ENCODE results near the gene TUBA1C.

GRCh38 chr12:49219417-49220026, 45.4 kb upstream of the TUBA1C start:
- no peak for TF ChIP-seq TAF1 (IDR thresholded peaks at IDR 0.05; ENCODE audit: control insufficient read depth, extremely low read depth, insufficient read depth, low read length, severe bottlenecking)
- TF ChIP-seq IRF1 (CRISPR knock-in tag; IDR thresholded peaks at IDR 0.05; ENCODE audit: borderline replicate concordance): no peak
- TF ChIP-seq JUNB (CRISPR knock-in tag; conservative IDR thresholded peaks at IDR 0.05): no peak
- no peak for TF ChIP-seq EP300 (IDR thresholded peaks at IDR 0.05; ENCODE audit: low read length)
- TF ChIP-seq CTCF (IDR thresholded peaks at IDR 0.05 in 2 of 3, conservative IDR thresholded peaks at IDR 0.05 in 1 of 3; ENCODE audit: insufficient read depth in 2 of 3, low read depth in 1 of 3, low read length in 3 of 3): no peak
- TF ChIP-seq SPI1 (IDR thresholded peaks at IDR 0.05; ENCODE audit: borderline replicate concordance, low read depth, low read length): no peak
- no peak for TF ChIP-seq ZFP91 (CRISPR knock-in tag; IDR thresholded peaks at IDR 0.05)
- no peak for TF ChIP-seq POLR2A (conservative IDR thresholded peaks at IDR 0.05)
- TF ChIP-seq, protein P1, sequence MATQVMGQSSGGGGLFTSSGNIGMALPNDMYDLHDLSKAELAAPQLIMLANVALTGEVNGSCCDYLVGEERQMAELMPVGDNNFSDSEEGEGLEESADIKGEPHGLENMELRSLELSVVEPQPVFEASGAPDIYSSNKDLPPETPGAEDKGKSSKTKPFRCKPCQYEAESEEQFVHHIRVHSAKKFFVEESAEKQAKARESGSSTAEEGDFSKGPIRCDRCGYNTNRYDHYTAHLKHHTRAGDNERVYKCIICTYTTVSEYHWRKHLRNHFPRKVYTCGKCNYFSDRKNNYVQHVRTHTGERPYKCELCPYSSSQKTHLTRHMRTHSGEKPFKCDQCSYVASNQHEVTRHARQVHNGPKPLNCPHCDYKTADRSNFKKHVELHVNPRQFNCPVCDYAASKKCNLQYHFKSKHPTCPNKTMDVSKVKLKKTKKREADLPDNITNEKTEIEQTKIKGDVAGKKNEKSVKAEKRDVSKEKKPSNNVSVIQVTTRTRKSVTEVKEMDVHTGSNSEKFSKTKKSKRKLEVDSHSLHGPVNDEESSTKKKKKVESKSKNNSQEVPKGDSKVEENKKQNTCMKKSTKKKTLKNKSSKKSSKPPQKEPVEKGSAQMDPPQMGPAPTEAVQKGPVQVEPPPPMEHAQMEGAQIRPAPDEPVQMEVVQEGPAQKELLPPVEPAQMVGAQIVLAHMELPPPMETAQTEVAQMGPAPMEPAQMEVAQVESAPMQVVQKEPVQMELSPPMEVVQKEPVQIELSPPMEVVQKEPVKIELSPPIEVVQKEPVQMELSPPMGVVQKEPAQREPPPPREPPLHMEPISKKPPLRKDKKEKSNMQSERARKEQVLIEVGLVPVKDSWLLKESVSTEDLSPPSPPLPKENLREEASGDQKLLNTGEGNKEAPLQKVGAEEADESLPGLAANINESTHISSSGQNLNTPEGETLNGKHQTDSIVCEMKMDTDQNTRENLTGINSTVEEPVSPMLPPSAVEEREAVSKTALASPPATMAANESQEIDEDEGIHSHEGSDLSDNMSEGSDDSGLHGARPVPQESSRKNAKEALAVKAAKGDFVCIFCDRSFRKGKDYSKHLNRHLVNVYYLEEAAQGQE (IDR thresholded peaks at IDR 0.05; ENCODE audit: borderline replicate concordance): no peak
- TF ChIP-seq, protein P1 (CRISPR knock-in tag; IDR thresholded peaks at IDR 0.05; ENCODE audit: low read depth): no peak
- TF ChIP-seq ZNF274 (IDR thresholded peaks at IDR 0.05; ENCODE audit: borderline replicate concordance, low read depth, low read length): no peak
- TF ChIP-seq ZBTB33 (CRISPR knock-in tag; IDR thresholded peaks at IDR 0.05): no peak
- TF ChIP-seq CHD2 (IDR thresholded peaks at IDR 0.05; ENCODE audit: low read depth, low read length): no peak
- TF ChIP-seq ESRRA (IDR thresholded peaks at IDR 0.05; ENCODE audit: borderline replicate concordance, low read depth): no peak
- TF ChIP-seq PATZ1 (CRISPR knock-in tag; IDR thresholded peaks at IDR 0.05; ENCODE audit: borderline replicate concordance): no peak

Data from K562 (cell line).